ENCODE results near the gene HEPACAM.

Gene HEPACAM

DNA sequence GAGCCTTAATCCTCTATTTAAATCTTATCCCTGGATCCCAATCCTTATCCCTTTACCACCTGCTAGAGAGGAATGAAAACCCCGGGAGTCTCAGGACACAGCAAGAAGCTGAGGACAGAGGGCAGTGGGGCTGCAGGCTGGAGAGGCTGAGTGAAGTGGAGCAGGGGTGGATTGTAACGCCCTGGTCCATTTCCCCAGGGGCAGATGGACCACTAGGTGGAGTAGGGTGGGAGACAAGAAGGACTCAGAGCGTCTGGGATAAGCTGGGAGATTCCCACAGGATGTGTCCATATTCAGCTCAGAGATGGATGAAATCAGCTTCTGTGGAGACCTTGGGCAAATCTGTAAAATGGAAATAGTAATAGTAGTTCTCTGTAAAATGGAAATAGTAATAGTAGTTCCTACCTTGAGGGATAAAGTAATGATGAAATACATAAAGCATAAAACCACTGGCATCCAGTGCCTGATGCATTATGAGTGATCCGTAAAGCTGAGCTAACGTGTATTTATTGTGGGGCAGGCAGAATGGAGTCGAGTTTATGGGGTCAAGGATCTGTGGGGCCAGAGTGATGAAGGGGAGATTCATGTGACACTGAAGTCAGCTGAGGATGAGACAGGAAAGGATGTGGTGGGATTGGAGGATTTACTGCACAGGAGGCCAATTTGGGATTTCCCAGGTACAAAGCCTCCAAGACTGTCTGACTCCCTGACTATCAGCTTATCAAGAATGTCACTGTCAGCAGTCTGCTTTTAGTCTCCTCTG, 36.3 kb downstream of the HEPACAM start:
- no peak for DNase-seq (ENCODE audit: low read depth)

GRCh38 chr11:124898711-124899110, 37.1 kb downstream of the HEPACAM start:
- no peak for DNase-seq (ENCODE audit: low read depth)

DNA sequence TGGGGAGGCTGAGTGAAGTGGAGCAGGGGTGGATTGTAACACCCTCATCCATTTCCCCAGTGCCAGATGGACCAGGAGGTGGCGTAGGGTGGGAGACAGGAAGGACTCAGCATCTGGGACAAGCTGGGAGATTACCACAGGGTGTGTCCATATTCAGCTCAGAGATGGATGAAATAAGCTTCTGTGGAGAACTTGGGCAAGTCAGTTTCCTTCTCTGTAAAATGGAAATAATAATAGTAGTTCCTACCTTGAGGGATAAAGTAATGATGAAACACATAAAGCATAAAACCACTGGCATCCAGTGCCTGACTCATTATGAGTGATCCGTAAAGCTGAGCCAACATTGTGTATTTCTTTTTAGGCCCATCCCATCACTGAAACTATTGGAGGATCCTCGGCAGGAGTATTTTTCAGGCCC, 37.6 kb downstream of the HEPACAM start:
- no peak for DNase-seq (ENCODE audit: low read depth)

GRCh38 chr11:124897674-124898262, 38.1 kb downstream of the HEPACAM start, which contains the start of gene ROBO4:
Gene ROBO4 (minus strand): TSS chr11:124897865. CDS start chr11:124897795, 70 bp downstream.
- no peak for DNase-seq (ENCODE audit: low read depth)

DNA sequence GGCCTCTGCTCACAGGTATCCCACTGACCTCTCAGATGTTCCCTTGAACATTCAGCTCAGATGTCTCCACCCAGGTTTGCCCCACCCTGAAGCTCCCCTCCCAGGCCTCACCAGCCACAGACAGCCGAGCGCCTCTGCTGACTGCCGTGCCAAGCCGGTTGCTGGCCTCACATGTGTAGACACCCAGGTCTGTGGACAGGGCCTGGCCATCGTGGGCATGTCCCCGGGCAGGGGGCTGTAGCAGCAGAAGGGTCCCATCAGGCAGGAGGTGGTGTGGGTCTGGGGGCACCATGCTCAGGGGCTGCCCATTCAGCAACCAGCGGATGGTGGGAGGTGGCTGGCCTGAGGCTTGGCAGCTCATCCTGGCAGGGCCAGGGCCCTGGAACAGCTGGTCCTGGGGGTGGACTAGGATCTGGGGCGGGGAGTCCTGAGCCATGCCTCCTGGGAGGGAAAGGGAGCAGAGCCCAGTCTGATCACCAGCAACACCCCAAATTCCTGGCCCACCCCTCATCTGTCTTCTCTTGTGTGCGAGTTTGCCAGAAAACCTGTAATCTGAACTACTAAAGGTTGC, 38.9 kb downstream of the HEPACAM start:
- DNase-seq (ENCODE audit: low read depth): no peak

GRCh38 chr11:124896071-124896750, 39.6 kb downstream of the HEPACAM start:
- DNase-seq (ENCODE audit: low read depth): no peak

DNA sequence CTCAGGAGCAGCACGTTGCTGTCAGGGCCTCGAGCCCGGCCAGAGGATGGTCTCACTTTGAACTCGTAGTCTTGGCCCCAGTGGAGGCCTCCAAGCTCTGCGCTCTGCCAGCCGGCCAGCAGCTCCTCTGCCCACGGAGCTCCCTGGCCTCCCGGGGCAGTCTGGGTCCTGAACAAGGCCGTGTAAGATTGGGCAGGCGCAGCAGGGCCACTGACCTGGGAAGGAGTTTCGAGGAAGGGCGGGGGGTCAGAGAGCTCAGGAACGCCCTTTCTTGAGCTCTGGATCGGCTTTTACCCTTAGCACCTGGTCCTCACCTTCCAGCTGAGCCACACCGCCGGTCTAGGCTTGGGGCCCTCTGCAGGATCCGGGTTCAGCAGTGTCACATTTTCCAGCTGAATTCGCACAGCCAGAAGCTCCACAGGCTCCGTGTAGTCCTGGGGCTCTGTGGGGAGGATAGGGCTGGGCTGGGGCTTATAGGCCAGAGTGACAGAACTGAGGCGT, 40.3 kb downstream of the HEPACAM start:
- DNase-seq (ENCODE audit: low read depth): no peak

GRCh38 chr11:124894606-124895430, 41.0 kb downstream of the HEPACAM start:
- DNase-seq (ENCODE audit: low read depth): no peak

DNA sequence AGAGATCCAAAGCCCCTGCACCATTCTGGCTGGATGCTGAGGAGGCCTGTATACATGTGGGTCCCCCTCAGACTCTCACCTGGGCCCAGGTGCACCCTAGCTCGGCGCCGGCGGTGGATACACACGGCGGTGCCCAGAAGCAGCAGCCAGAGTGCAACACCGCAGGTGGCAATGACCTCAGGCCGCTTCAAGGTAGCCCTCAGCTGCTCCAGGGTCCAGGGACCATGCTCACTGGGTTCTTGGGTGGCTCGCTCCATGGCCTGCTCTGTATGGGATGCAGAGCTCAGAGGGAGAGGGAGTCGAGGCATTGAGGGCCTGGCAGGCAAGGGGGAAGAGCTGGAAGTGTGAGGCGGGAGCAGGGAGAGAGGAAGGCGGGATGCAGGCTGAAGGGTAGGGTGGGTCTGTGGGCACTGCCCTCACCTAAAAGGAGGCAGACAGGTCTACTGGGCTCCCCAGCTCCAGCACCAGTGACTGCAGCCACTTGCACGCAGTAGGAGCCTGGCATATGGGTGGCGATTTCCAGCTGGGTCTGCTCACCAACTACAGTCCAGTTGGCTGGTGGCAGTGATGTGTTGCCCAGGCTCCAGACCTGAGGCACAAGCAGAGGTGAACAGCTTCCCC, 42.0 kb downstream of the HEPACAM start:
- no peak for DNase-seq (ENCODE audit: low read depth)

GRCh38 chr11:124892750-124893454, 42.9 kb downstream of the HEPACAM start:
- DNase-seq (ENCODE audit: low read depth): no peak

DNA sequence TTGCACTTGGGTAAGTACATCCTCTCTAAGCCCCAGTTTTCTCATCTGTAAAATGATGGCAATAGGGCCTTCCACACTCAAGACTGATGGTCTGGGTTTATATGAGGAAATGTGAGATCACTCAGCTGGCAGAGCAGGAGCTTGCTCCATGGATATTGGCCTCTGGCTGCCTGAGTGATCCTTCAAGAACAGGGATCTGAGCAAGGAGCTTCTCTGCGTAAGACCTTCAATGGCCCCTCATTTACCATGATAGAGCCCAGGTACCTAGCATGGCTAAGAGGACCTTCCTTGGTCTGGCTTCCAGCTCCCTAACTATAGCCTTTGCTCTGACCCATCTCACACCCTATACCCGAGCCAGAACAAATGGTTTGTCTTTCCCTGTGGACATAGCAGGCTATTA, 43.7 kb downstream of the HEPACAM start:
- no peak for DNase-seq (ENCODE audit: low read depth)

DNA sequence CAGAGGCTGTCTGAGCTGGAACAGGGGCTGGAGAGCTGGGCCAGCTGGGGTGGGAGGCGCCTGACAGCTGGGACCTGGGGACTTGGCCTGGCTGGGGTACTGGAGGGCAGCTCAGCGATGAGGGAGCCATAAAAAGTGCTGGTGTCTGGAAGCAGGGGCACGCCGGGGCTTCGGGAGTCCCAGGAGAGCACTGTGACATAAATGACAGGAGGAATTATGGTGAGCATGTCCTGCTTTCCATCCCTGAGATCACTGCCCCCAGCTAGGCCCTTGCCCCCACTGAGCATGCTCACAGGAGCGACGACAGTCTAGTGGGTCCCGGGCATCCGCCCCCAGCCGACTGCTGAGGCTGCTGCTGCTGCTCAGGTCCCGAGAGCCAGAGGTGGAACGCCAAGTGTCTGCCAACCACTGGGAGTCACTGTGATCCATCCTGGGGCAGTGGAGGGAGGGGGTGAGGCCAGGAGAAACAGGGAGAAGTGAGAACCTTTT, 44.4 kb downstream of the HEPACAM start:
- no peak for DNase-seq (ENCODE audit: low read depth)

DNA sequence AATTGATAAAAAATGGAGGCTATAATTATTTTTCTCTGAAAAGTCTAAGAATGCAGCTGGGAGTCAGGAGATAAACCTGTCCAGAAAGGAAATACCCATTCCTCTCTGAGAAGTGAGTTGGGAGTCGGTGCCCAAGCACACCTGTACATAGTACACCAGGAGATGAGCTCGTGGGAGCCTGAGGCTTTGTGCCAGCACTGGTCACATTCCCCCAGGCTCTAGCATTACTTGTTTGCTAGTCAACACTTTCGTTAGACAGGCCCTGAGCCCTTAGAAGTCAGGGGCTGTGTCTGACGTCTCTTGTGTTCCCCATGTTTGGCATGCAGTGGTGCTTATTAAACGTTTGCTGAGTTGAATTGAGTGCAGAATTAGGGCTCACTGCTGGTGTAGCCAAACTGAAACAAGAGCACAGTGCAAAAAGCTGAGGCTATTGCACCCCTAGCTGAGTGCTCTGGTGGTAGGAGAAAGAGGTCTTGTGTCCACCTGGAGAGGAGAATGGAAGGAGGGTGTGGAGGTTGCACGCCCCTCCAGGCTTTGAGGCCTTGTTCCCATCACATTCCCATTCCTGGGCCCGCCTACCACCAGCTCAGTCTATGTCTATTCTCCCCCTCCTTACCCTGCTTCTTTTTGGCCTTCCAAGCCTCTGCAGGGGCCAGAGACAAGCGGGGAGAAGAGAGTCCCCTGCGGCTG, 45.0 kb downstream of the HEPACAM start:
- no peak for DNase-seq (ENCODE audit: low read depth)

- no peak for DNase-seq (ENCODE audit: low read depth)
Measured at GRCh38 chr11:124890151-124890550, 45.7 kb downstream of the HEPACAM start.

DNA sequence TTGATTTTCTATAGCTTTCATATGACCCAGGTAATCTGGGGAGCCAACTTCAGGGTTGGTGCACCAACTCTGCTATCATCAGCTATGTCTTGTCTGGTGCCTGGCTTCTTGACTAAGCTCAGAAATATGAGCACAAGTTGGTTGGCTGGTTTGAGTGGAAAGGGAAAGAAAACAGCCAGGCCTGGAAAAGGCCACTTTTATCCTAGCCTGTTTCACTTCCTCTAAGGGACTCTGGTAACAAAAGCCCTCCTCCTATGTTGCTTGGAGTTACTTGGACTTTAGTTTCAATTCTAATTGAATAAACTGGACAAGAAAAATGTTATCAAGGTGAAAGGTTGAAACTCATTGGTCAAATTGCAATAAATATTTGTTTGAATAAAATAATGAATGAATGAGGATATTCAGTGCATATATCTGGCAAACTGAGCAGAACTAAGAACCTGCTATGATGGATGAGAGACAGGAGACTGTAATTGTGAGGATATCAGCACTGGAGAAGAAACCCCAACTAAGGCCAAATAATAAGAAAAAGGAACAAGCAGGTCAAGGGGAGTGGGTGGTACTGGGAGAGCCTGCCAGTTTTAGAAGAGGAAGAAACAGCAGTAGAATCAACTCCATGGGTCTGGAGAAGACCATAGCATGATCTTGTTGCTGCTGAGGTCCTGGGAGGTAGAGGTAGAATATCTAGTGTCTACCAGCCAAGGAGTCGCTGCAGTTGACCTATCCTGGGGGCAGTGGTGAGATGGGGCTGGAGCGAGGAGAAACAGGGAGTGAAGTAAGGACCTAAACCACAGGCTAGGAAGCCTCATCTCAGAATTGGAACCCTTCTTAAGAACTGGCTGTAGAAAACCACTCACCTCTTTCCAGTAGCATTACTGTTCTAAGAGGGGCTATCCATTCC, 46.4 kb downstream of the HEPACAM start:
- DNase-seq (ENCODE audit: low read depth): no peak

DNA sequence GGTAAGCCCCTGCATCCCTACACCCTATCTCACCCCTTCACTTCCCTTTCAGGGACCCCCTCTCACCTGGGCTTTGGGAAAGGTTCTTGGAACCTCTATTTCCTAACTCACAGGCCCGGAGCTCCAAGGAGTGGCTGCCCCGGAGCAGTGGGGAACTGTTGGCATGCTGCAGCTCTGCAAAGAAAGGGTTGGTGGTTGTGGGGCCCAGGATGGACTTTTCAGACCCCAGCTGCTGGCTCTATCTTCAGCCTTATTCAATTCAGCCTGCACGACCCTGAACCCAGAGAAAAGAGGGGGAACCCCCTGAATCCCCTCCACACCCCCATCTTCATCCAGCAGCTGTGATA, 48.2 kb downstream of the HEPACAM start:
- DNase-seq (ENCODE audit: low read depth): no peak

DNA sequence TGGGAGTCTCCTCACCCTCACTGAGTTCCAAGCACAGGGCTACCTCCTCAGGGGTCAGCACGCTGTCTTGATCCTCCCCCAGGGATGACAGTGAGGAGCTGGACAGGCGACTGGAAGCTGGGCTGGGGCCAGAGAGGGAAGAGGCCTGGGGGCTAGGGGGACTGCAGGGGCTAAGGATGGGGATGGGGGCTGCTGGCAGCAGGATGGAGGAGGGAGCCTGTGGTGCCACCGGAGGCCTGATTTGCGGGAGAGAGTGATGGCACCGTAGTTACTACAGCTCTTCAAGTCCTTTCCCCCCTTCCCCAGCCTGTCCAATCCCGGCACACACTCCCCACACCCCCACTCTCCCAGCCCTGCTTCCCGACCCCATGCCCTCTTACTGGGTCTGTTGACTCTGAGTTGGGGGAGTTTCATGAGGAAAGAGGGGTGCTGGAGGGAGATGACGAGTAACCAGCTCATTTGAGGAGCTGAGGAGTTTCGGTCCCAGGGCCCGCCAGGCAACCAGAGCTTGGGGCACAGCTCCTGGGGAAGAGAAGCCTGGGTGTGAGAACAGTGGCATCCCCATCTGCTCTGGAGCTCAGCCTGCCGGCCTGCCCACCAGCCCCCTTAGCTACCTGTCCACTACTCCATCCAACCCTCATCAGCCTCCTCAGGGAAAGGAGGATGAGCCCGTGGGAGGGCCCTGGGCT, 48.7 kb downstream of the HEPACAM start:
- no peak for DNase-seq (ENCODE audit: low read depth)

DNA sequence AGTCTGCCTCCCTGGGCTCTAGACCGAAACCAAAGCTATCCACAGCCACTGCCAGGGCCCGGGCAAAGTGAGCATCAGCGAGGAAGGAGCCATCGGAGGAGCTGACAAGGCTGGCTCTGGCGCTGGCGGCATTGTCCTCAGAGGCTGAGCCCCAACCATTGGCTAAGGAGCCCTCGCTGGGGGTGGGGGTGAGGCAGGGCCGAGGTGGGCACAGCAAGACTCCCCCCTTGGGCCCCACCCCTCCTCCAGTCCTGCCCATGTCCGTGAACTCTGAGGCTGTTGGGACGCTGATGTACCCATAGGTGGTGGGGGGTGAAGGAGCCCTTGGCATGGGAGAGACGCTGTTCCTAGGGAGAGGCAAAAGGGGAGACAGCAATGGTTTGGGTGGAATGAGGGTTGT, 49.4 kb downstream of the HEPACAM start:
- DNase-seq (ENCODE audit: low read depth): no peak

All from activated T-cell treated with anti-CD3 and anti-CD28 coated beads for 1 hour (primary cell).